C4-2B (cell line): Measurements from ENCODE around the gene PELI3.
"Not testable (repeated sequence)": the region's sequence is repeated elsewhere in the genome, so short reads cannot be mapped to it uniquely, and the experiment has no call there.

ENCODE experiments used
- H3K27ac ChIP-seq: fragments of 450-650 bp; 2 replicates; pipeline ENCODE4 v1.5.1; 2017
- ZFX ChIP-seq: fragments of 450-650 bp; IDR thresholded peaks from 2 replicates; pipeline ENCODE4 v1.6.1; 2017
- TF ChIP-seq, protein P1 (sequence below): fragments of 450-650 bp; conservative IDR thresholded peaks from 2 replicates; pipeline ENCODE4 v1.5.1; 2017; ENCODE audit warnings: mild to moderate bottlenecking

Gene PELI3

DNA sequence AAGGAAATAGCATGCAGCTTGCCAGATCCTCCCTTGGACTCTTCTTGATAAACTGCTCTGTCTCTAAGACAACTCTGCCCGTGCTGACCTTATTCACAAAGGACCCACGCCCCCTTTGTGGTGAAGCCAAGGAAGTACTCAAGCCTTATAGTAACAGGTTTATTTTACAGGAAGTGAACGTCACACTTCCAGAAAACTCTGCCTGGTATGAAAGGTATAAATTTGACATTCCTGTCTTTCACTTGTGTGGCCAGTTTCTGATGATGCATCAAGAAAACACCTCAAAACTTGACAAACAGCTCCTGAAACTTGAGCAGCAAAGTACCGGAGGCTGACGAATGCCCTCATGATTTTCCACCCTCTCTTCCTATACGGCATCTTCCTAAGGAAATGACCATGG lies 12.5 kb upstream of the PELI3 start:
- TF ChIP-seq, protein P1, sequence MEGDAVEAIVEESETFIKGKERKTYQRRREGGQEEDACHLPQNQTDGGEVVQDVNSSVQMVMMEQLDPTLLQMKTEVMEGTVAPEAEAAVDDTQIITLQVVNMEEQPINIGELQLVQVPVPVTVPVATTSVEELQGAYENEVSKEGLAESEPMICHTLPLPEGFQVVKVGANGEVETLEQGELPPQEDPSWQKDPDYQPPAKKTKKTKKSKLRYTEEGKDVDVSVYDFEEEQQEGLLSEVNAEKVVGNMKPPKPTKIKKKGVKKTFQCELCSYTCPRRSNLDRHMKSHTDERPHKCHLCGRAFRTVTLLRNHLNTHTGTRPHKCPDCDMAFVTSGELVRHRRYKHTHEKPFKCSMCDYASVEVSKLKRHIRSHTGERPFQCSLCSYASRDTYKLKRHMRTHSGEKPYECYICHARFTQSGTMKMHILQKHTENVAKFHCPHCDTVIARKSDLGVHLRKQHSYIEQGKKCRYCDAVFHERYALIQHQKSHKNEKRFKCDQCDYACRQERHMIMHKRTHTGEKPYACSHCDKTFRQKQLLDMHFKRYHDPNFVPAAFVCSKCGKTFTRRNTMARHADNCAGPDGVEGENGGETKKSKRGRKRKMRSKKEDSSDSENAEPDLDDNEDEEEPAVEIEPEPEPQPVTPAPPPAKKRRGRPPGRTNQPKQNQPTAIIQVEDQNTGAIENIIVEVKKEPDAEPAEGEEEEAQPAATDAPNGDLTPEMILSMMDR = no peak
- TF ChIP-seq ZFX = no peak
- no peak overlapping the region for H3K27ac ChIP-seq

DNA sequence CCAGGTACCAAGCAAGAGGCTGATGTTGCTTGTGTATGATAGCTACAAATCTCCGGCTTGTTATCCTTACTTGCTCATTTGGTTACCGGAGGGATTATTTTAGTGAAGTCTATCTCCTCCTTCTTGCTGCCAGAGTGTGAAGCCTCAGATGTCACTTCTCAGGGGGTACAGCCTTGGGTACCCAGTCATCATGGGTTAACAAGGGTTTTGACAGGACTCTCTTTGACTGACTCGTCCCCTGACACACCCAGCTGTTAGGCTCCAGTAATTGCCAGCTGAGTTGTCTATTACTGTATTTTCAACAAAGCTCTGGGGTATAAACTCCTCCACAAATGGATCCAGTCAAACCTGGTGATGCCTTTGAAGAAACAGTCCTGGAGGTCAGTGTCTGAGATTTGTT lies 11.9 kb upstream of the PELI3 start:
- TF ChIP-seq ZFX = no peak
- TF ChIP-seq, protein P1 = no peak

DNA sequence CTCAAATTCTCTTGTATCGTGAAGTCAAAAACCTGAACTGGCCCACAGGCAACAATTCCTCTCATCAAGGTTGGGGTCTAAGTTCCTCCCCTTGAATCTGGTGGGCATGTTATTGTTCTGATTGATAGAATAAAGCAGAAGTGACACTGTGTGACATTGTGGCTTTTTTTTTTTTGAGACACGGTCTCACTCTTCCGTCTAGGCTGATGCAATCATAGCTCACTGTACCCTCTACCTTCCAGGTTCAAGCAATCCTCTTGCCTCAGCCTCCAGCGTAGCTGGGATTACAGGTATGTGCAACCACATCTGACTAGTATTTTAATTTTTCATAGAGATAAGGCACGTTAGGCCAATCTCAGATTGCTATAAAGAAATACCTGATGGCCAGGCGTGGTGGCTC lies 8.9 kb upstream of the PELI3 start:
- no peak overlapping the region for H3K27ac ChIP-seq

More for the DNA sequence above, 11.9 kb upstream of the PELI3 start:
- no peak overlapping the region for H3K27ac ChIP-seq

DNA sequence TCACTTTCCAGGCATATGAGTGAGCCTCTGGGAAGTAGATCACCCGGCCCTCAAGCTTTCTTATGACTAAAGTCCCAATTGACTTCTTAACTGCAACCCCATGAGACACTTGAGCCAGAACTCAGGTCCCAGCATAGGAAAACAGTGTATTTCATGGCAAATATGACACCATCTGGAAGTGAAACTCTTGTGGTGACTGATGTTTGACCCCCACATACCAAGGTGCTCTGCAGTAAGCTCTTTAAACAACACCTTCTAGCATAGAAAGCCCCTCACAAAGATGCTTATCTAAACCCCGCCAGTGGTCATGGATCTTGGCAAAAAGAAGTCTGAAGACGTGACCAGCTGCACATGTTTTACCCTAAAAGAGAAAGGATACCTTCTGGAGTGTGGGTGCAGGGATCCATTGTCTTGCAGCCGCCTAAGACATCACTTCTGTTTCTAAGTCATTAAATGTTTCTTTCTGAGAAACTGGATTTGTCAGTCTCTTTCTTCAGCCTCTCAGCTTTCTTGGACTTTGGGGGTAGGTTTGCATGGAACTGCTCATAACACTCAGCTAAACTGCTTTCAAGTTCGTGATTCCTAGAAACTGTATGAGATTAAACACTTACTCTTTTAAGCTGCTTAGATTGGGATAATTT lies 7.4 kb upstream of the PELI3 start:
- no peak for TF ChIP-seq ZFX
- TF ChIP-seq, protein P1 = no peak
- no peak overlapping the region for H3K27ac ChIP-seq

More for the DNA sequence above, 8.9 kb upstream of the PELI3 start:
- TF ChIP-seq, protein P1 = no peak
- no peak for TF ChIP-seq ZFX

DNA sequence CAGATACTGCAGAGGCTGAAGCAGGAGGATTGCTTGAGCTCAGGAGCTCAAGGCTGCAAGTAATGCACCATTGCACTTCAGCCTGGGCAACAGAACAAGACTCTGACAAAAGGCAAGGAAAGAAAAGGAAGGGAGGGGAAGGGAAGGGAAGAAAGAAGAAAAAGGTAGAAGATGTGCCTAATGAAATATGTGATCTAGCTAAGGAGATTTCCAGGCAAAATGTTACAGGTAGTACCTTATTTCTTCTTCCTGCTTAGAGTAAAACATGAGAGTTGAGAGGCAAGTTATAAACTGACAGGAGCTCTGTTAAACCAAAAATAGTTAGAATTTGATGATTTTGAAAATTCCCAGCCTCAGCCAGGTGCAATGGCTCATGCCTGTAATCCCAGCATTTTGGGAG lies 4.7 kb upstream of the PELI3 start:
- TF ChIP-seq, protein P1 = no peak
- no peak overlapping the region for H3K27ac ChIP-seq

DNA sequence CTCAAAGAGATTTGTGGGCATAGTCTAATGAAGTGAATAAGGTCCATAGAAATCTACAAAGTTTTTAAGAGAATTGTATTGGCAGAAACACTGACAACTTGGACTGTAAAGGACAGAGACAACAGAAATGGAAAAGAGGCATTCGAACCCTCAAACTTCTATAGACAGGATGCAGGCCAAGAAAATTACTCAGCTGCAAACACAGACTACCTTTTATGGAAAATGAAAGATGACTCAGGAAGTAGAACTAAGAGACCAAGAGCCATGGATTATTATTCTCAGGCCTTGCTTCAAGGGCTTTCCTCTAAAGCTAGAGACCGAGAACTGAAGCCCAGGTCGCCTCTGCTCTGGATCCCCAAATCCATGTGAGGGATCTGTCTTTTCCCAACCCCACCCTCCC lies 3.8 kb upstream of the PELI3 start:
- H3K27ac ChIP-seq = no peak overlapping the region
- TF ChIP-seq ZFX = no peak
- TF ChIP-seq, protein P1 = no peak

DNA sequence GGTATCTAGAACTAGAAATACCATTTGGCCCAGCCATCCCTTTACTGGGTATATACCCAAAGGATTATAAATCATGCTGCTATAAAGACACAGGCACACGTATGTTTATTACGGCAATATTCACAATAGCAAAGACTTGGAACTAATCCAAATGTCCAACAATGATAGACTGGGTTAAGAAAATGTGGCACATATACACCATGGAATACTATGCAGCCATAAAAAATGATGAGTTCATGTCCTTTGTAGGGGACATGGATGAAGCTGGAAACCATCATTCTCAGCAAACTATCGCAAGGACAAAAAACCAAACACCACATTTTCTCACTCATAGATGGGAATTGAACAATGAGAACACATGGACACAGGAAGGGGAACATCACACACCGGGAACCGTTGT lies 2.6 kb upstream of the PELI3 start:
- H3K27ac ChIP-seq = not testable (repeated sequence)

DNA sequence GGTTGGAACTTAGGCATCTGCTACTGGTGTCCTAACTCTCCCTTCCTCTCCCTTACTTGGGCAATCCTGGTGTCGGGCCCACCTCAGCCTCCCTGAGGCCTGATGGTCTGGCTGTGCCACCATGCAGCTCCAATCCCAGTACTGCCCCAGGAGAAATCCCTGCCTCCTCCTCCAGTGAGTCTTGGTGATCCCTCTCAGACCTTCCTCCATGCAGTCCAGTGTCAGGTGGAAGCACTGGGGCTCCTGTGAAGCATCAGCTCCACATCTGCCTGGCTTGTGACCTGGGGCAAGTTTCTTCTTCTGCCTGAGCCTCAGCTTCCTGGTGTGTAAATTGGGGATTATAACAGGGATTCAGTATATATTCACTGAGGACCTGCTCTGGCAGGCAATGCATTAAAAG lies 1.8 kb upstream of the PELI3 start:
- H3K27ac ChIP-seq = no peak overlapping the region
- no peak for TF ChIP-seq ZFX
- TF ChIP-seq, protein P1 = no peak
